ENCODE data around the gene CUL9. TPM values are rescaled to one million over a fixed set of nuclear protein-coding genes. Genes with fewer than 3 reads are reported as not detected.

The CUL9 gene
- total and polyA plus RNA-seq, 5 donors from 2014 or later = 22.5 to 81.2 (median 24.7) TPM

- no peak overlapping the region for H3K4me3 Mint-ChIP-seq
- H3K27ac Mint-ChIP-seq = peak overlapping the region in 2 of 3 donors; percentile 9 to 75
- ATAC-seq (ENCODE audit: low read depth in 2 of 2) (no peak), DNase-seq (no peak)
- no peaks in the 10 kb centered on the region for H3K9me3 ChIP-seq (ENCODE audit: control insufficient read depth in 2 of 2, low read length in 2 of 2)
- peaks cover 22% of the 10 kb centered on the region for H3K36me3 ChIP-seq (ENCODE audit: control insufficient read depth, insufficient read depth, low read length)
- peaks cover 19% of the 10 kb centered on the region for H3K4me1 ChIP-seq (ENCODE audit: control insufficient read depth, insufficient read depth, low read length, poor library complexity, severe bottlenecking)
- peaks cover 31% of the 10 kb centered on the region for H3K36me3 Mint-ChIP-seq
- no peaks in the 10 kb centered on the region for H3K9me3 Mint-ChIP-seq
- no peak overlapping the region for H3K27ac ChIP-seq (ENCODE audit: insufficient read depth, low read length, poor library complexity, severe bottlenecking)
- H3K4me3 ChIP-seq (ENCODE audit: low read depth, low read length) = no peak overlapping the region
- H3K4me1 Mint-ChIP-seq = peaks cover 0 to 35% (median 23%) of the 10 kb centered on the region in 4 donors
- H3K27me3 ChIP-seq (ENCODE audit: control insufficient read depth, insufficient read depth, low read length) = no peaks in the 10 kb centered on the region
- H3K27me3 Mint-ChIP-seq = no peaks in the 10 kb centered on the region
These were observed 35.4 kb downstream of the CUL9 start for GRCh38 chr6:43217351-43217750.

DNA sequence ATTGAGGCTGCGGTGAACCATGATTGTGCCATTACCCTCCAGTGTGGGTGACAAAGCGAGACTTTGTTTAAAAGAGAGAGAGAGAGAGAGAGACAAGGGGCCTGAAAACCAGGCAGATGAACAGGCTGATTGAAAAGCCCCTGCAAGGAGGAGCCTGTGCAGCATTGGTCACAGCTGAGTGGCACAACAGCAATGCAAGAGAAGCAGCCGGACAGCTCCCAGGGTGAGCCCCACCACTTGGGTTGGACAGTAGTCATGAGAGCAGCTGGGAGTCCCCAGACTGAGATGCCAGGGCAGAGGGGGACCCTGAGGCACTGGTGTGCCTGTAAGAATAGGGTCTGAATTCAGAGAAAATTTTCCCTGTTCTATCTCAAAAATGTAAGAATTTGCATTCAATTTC is 37.1 kb downstream of the CUL9 start:
- H3K36me3 Mint-ChIP-seq = peaks cover 31% of the 10 kb centered on the region
- no peak overlapping the region for H3K27ac ChIP-seq (ENCODE audit: insufficient read depth, low read length, poor library complexity, severe bottlenecking)
- H3K36me3 ChIP-seq (ENCODE audit: control insufficient read depth, insufficient read depth, low read length) = peaks cover 12% of the 10 kb centered on the region

DNA sequence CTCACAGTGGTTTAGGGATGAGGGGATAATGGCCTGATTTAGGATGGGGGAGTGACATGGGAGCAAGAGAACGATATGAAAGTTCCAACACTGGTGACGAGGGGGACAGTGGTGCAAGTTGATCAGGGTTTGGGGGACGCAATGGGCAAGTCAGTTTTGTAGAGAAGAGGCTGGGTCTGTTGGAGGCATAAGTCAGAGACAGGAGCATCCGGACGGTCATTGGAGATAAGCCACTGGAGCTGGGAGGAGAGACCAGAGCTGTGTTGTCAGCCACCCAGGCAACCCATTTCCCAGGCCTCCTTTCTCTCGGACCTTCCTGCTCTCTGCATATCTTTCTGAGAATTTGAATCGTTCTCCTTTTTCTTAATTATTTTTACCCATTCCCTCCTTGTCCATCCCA is 37.8 kb downstream of the CUL9 start:
- DNase-seq (no peak), ATAC-seq (ENCODE audit: low read depth in 2 of 2) (no peak)
- peaks cover 4% of the 10 kb centered on the region for H3K27me3 Mint-ChIP-seq
- Histone ChIP-seq H3K27ac (ENCODE audit: insufficient read depth, low read length, poor library complexity, severe bottlenecking) (no peak overlapping the region), H3K4me3 (ENCODE audit: low read depth, low read length) (no peak overlapping the region), H3K4me1 (ENCODE audit: control insufficient read depth, insufficient read depth, low read length, poor library complexity, severe bottlenecking) (peaks cover 44% of the 10 kb centered on the region), H3K9me3 (ENCODE audit: control insufficient read depth in 2 of 2, low read length in 2 of 2) (no peaks in the 10 kb centered on the region), H3K36me3 (ENCODE audit: control insufficient read depth, insufficient read depth, low read length) (peaks cover 12% of the 10 kb centered on the region), H3K27me3 (ENCODE audit: control insufficient read depth, insufficient read depth, low read length) (no peaks in the 10 kb centered on the region)
- peaks cover 35% of the 10 kb centered on the region for H3K36me3 Mint-ChIP-seq
- H3K4me1 Mint-ChIP-seq = peaks cover 11 to 60% (median 41%) of the 10 kb centered on the region in 4 donors
- H3K9me3 Mint-ChIP-seq = no peaks in the 10 kb centered on the region
- H3K4me3 Mint-ChIP-seq = peak overlapping the region in 2 of 4 donors; percentile 69 to 70
- H3K27ac Mint-ChIP-seq = peak overlapping the region in 2 of 3 donors; percentile 73 to 100

More for the DNA sequence above, 37.1 kb downstream of the CUL9 start:
- Mint-ChIP-seq H3K27me3 (no peaks in the 10 kb centered on the region), H3K9me3 (no peaks in the 10 kb centered on the region), H3K4me1 (peaks cover 6 to 53% (median 35%) of the 10 kb centered on the region in 4 donors), H3K27ac (peak overlapping the region; percentile 51 to 100 (median 72)), H3K4me3 (peak overlapping the region in 3 of 4 donors; percentile 44 to 70 (median 69))
- ATAC-seq (ENCODE audit: low read depth in 2 of 2) (no peak), DNase-seq (no peak)
- H3K27me3 ChIP-seq (ENCODE audit: control insufficient read depth, insufficient read depth, low read length) = no peaks in the 10 kb centered on the region
- H3K9me3 ChIP-seq (ENCODE audit: control insufficient read depth in 2 of 2, low read length in 2 of 2) = no peaks in the 10 kb centered on the region
- no peak overlapping the region for H3K4me3 ChIP-seq (ENCODE audit: low read depth, low read length)
- H3K4me1 ChIP-seq (ENCODE audit: control insufficient read depth, insufficient read depth, low read length, poor library complexity, severe bottlenecking) = peaks cover 37% of the 10 kb centered on the region

GRCh38 chr6:43220439-43220951 is 38.5 kb downstream of the CUL9 start:
- ATAC-seq (ENCODE audit: low read depth in 2 of 2) = no peak
- Histone ChIP-seq H3K4me1 (ENCODE audit: control insufficient read depth, insufficient read depth, low read length, poor library complexity, severe bottlenecking) (peaks cover 50% of the 10 kb centered on the region), H3K36me3 (ENCODE audit: control insufficient read depth, insufficient read depth, low read length) (peaks cover 8% of the 10 kb centered on the region), H3K4me3 (ENCODE audit: low read depth, low read length) (no peak overlapping the region), H3K27ac (ENCODE audit: insufficient read depth, low read length, poor library complexity, severe bottlenecking) (peak overlapping the region; percentile 99), H3K27me3 (ENCODE audit: control insufficient read depth, insufficient read depth, low read length) (no peaks in the 10 kb centered on the region), H3K9me3 (ENCODE audit: control insufficient read depth in 2 of 2, low read length in 2 of 2) (no peaks in the 10 kb centered on the region)
- no peaks in the 10 kb centered on the region for H3K9me3 Mint-ChIP-seq
- peaks cover 4% of the 10 kb centered on the region for H3K27me3 Mint-ChIP-seq
- H3K27ac Mint-ChIP-seq = peak overlapping the region in 2 of 3 donors; percentile 100
- peak overlapping the region in 2 of 4 donors; percentile 50 to 91 for H3K4me3 Mint-ChIP-seq
- H3K36me3 Mint-ChIP-seq = peaks cover 32% of the 10 kb centered on the region
- no peak for DNase-seq
- H3K4me1 Mint-ChIP-seq = peaks cover 11 to 62% (median 45%) of the 10 kb centered on the region in 4 donors

DNA sequence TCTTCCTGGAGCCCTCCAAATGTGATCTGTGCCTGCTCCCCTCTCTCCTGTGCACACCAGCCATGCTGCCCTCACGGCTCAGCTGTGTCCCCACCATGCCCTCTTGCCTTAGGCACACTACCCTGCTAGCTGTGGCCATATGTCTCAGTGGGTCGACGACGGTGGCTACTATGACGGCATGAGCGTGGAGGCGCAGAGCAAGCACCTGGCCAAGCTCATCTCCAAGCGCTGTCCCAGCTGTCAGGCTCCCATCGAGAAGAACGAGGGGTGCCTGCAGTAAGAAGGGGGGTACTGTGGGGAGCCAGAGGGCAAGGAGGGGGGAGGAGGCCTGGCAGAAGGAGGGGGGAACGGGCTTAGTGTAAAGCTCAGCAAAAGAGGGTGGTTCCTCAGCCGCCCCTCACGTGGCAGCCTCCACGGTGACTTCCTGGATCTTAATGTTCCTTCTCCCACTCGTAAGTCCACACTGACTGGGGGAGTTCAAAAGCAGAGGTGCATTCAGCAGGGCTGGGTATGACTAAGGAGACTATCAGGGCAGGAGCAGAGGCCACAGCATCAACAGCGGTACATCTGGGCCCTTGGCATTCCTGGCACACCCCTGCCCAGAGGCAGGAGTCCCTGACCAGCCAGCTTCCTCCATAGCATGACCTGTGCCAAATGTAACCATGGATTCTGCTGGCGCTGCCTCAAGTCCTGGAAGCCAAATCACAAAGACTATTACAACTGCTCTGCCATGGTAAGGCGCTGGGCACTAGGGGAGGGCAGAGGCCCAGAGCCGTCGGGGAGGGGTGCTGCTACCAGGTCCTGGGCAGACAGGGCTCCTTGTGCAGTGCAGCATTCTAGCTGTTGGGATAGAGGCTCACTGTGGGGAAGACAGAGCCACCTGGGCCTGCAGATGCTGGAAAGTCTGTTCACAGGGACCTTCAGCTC is 39.3 kb downstream of the CUL9 start:
- Histone ChIP-seq H3K27ac (ENCODE audit: insufficient read depth, low read length, poor library complexity, severe bottlenecking) (peak overlapping the region; percentile 99), H3K4me1 (ENCODE audit: control insufficient read depth, insufficient read depth, low read length, poor library complexity, severe bottlenecking) (peaks cover 58% of the 10 kb centered on the region), H3K36me3 (ENCODE audit: control insufficient read depth, insufficient read depth, low read length) (peaks cover 2% of the 10 kb centered on the region), H3K9me3 (ENCODE audit: control insufficient read depth in 2 of 2, low read length in 2 of 2) (no peaks in the 10 kb centered on the region), H3K27me3 (ENCODE audit: control insufficient read depth, insufficient read depth, low read length) (no peaks in the 10 kb centered on the region), H3K4me3 (ENCODE audit: low read depth, low read length) (peak overlapping the region; percentile 80)
- DNase-seq (peak in 1 of 3 donors; percentile 24), ATAC-seq (ENCODE audit: low read depth in 2 of 2) (no peak)
- Mint-ChIP-seq H3K27ac (peak overlapping the region; percentile 78 to 100 (median 100)), H3K4me3 (peak overlapping the region; percentile 75 to 91 (median 84)), H3K27me3 (peaks cover 4% of the 10 kb centered on the region), H3K9me3 (no peaks in the 10 kb centered on the region), H3K36me3 (peaks cover 31% of the 10 kb centered on the region), H3K4me1 (peaks cover 11 to 71% (median 51%) of the 10 kb centered on the region in 4 donors)

DNA sequence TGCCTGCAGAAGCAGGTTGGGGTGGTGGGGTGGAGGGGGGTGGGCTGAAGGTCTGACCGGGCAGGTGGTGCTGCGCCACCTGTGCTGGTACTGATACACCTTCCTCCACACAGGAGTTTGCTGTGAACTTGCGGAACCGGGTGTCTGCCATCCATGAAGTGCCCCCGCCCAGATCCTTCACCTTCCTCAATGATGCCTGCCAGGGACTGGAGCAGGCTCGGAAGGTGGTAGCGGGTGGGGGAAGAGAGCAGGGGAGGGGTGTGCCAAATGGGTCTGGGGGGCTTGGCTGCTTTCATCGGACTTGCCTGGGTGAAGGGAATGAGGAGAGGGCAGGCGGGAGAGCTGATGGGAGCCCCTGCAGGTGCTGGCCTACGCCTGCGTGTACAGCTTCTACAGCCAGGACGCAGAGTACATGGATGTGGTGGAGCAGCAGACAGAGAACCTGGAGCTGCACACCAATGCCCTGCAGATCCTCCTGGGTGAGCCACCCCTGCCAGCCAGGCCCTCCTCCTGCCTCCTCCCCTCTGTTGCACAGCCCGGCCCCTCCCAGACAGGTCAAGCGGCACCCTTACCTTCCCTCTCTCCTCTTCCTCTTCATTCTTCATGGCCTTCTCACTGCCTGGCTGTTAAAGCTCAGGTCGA is 40.5 kb downstream of the CUL9 start:
- Mint-ChIP-seq H3K4me1 (peaks cover 11 to 81% (median 57%) of the 10 kb centered on the region in 4 donors), H3K9me3 (no peaks in the 10 kb centered on the region), H3K27ac (peak overlapping the region; percentile 78 to 100 (median 100)), H3K4me3 (peak overlapping the region; percentile 75 to 91 (median 84)), H3K27me3 (peaks cover 4% of the 10 kb centered on the region), H3K36me3 (peaks cover 26% of the 10 kb centered on the region)
- Histone ChIP-seq H3K4me1 (ENCODE audit: control insufficient read depth, insufficient read depth, low read length, poor library complexity, severe bottlenecking) (peaks cover 59% of the 10 kb centered on the region), H3K4me3 (ENCODE audit: low read depth, low read length) (peak overlapping the region; percentile 71), H3K9me3 (ENCODE audit: control insufficient read depth in 2 of 2, low read length in 2 of 2) (no peaks in the 10 kb centered on the region), H3K36me3 (ENCODE audit: control insufficient read depth, insufficient read depth, low read length) (no peaks in the 10 kb centered on the region), H3K27ac (ENCODE audit: insufficient read depth, low read length, poor library complexity, severe bottlenecking) (peak overlapping the region; percentile 99), H3K27me3 (ENCODE audit: control insufficient read depth, insufficient read depth, low read length) (no peaks in the 10 kb centered on the region)
- ATAC-seq (ENCODE audit: low read depth in 2 of 2) (peak in 1 of 2 donors; percentile 13), DNase-seq (peak in 1 of 3 donors; percentile 28)

DNA sequence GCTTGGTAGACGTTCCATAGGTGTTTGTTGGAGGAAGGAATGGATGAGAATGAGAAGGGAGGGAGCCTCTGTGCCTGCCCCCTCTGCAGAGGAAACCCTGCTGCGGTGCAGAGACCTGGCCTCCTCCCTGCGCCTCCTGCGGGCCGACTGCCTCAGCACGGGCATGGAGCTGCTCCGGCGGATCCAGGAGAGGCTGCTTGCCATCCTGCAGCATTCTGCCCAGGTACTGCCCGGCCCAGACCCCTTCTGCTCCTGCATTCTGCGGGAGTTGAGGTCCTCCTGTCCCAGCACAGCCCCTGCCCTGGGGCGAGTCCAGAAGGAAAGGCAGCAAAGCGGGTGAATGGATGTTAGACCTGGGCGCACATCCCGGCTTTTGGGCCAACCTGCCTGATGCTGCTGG is 41.2 kb downstream of the CUL9 start:
- H3K36me3 Mint-ChIP-seq = peaks cover 26% of the 10 kb centered on the region
- peaks cover 4% of the 10 kb centered on the region for H3K27me3 Mint-ChIP-seq
- ATAC-seq (ENCODE audit: low read depth in 2 of 2) = peak in 1 of 2 donors; percentile 27
- no peaks in the 10 kb centered on the region for H3K9me3 Mint-ChIP-seq
- Histone ChIP-seq H3K4me1 (ENCODE audit: control insufficient read depth, insufficient read depth, low read length, poor library complexity, severe bottlenecking) (peaks cover 64% of the 10 kb centered on the region), H3K4me3 (ENCODE audit: low read depth, low read length) (peak overlapping the region; percentile 71), H3K27ac (ENCODE audit: insufficient read depth, low read length, poor library complexity, severe bottlenecking) (peak overlapping the region; percentile 99), H3K9me3 (ENCODE audit: control insufficient read depth in 2 of 2, low read length in 2 of 2) (no peaks in the 10 kb centered on the region), H3K27me3 (ENCODE audit: control insufficient read depth, insufficient read depth, low read length) (no peaks in the 10 kb centered on the region), H3K36me3 (ENCODE audit: control insufficient read depth, insufficient read depth, low read length) (no peaks in the 10 kb centered on the region)
- H3K4me3 Mint-ChIP-seq = peak overlapping the region; percentile 75 to 91 (median 84)
- H3K27ac Mint-ChIP-seq = peak overlapping the region; percentile 78 to 100 (median 100)
- peaks cover 17 to 88% (median 62%) of the 10 kb centered on the region in 4 donors for H3K4me1 Mint-ChIP-seq
- DNase-seq = peak in 2 of 3 donors; percentile 54 to 60
